Measurements from ENCODE around the gene SLIT1.
"Not testable (repeated sequence)": the region's sequence is repeated elsewhere in the genome, so short reads cannot be mapped to it uniquely, and the experiment has no call there.

Gene SLIT1

GRCh38 chr10:97105303-97105702 lies 80.5 kb downstream of the SLIT1 start:
- no peak for DNase-seq

GRCh38 chr10:97103316-97104080 lies 82.3 kb downstream of the SLIT1 start:
- no peak for DNase-seq

GRCh38 chr10:97102441-97102840 lies 83.3 kb downstream of the SLIT1 start:
- no peak for DNase-seq

- no peak for DNase-seq
Observed at GRCh38 chr10:97101166-97101940, 84.4 kb downstream of the SLIT1 start.

GRCh38 chr10:97100657-97101056 lies 85.1 kb downstream of the SLIT1 start:
- DNase-seq: no peak

- DNase-seq: no peak
Observed at GRCh38 chr10:97099868-97100267, 85.9 kb downstream of the SLIT1 start.

GRCh38 chr10:97099089-97099488 lies 86.7 kb downstream of the SLIT1 start:
- no peak for DNase-seq

- no peak for DNase-seq
Observed at GRCh38 chr10:97097084-97097433, 88.7 kb downstream of the SLIT1 start.

- DNase-seq: no peak
Observed at GRCh38 chr10:97096261-97097083, 89.3 kb downstream of the SLIT1 start.

GRCh38 chr10:97095701-97096260 lies 90.0 kb downstream of the SLIT1 start:
- DNase-seq: no peak

- no peak for DNase-seq
Observed at GRCh38 chr10:97090644-97091043, 95.1 kb downstream of the SLIT1 start.

- DNase-seq: no peak
Observed at GRCh38 chr10:97090035-97090434, 95.7 kb downstream of the SLIT1 start.

GRCh38 chr10:97089209-97089870 lies 96.4 kb downstream of the SLIT1 start:
- no peak for DNase-seq

GRCh38 chr10:97087296-97087695 lies 98.5 kb downstream of the SLIT1 start:
- no peak for DNase-seq

GRCh38 chr10:97086530-97086929 lies 99.2 kb downstream of the SLIT1 start:
- DNase-seq: no peak

GRCh38 chr10:97083228-97083829 lies 102.4 kb downstream of the SLIT1 start:
- DNase-seq: no peak

- DNase-seq: not testable (repeated sequence)
Observed at GRCh38 chr10:97082575-97082974, 103.2 kb downstream of the SLIT1 start.

- no peak for DNase-seq
Observed at GRCh38 chr10:97081621-97082235, 104.0 kb downstream of the SLIT1 start.

- DNase-seq: no peak
Observed at GRCh38 chr10:97080051-97080776, 105.5 kb downstream of the SLIT1 start.

- DNase-seq: no peak
Observed at GRCh38 chr10:97079448-97079847, 106.3 kb downstream of the SLIT1 start.

- no peak for DNase-seq
Observed at GRCh38 chr10:97078938-97079445, 106.8 kb downstream of the SLIT1 start.
